ENCODE results near the gene SLC9C1. TPM values are rescaled to one million over a fixed set of nuclear protein-coding genes. Genes with fewer than 3 reads are reported as not detected.

Gene SLC9C1
- total RNA-seq, 1 experiment from 2014 or later, result 0.79 TPM

GRCh38 chr3:112124907-112125607 is 169.0 kb downstream of the SLC9C1 start:
- H4K20me1 ChIP-seq (ENCODE audit: insufficient read depth), result no peaks in the 10 kb centered on the region
- H3K9ac ChIP-seq (ENCODE audit: low read length), result no peak overlapping the region
- CTCF ChIA-PET, result interaction anchor here (0.7 kb wide), 1 partner anchor 13 kb away, joined by 3 read pairs; no protein-coding TSS in a partner anchor
- H3K9me3 ChIP-seq (ENCODE audit: control insufficient read depth in 1 of 2, insufficient read depth in 1 of 2, low read depth in 1 of 2, low read length in 2 of 2), result no peaks in the 10 kb centered on the region
- POLR2A ChIA-PET, result no interaction called here
- ATAC-seq, result no peak
- H3K27me3 ChIP-seq (ENCODE audit: insufficient read depth, low read length), result no peaks in the 10 kb centered on the region
- intact Hi-C loops (cut with micrococcal nuclease), result no loop called here
- no peak overlapping the region for H3K4me2 ChIP-seq (ENCODE audit: low read length)
- no peaks in the 10 kb centered on the region for H3K4me1 ChIP-seq (ENCODE audit: control insufficient read depth in 1 of 2, insufficient read depth in 2 of 2, low read length in 2 of 2)
- DNase-seq (ENCODE audit: low read depth, low spot score), result no peak
- H3K79me2 ChIP-seq (ENCODE audit: insufficient read depth, low read length), result no peaks in the 10 kb centered on the region
- no TSS peak for BruUV-seq (replicated peaks)
- H3K4me3 ChIP-seq (replicated peaks in 1 of 2; ENCODE audit: low read depth in 1 of 2, low read length in 2 of 2), result no peak overlapping the region
- no peak overlapping the region for H2AFZ ChIP-seq (ENCODE audit: low read depth, low read length, poor library complexity, severe bottlenecking)
- no peaks in the 10 kb centered on the region for H3K9me2 ChIP-seq (ENCODE audit: insufficient read depth)
- no peak overlapping the region for H3K27ac ChIP-seq (ENCODE audit: low read depth, low read length)
- H3K36me3 ChIP-seq (ENCODE audit: control insufficient read depth in 1 of 2, insufficient read depth in 2 of 2, low read length in 2 of 2), result peaks cover 4 to 7% of the 10 kb centered on the region in 2 experiments; a peak in 2 of 4 replicates
- TF ChIP-seq EZH2 (IDR thresholded peaks at IDR 0.05), result no peak
- TF ChIP-seq ZNF274 (IDR thresholded peaks at IDR 0.05; ENCODE audit: low read depth, low read length), result no peak
- no peak for TF ChIP-seq FOSL1 (IDR thresholded peaks at IDR 0.05; ENCODE audit: low read depth)
- no peak for TF ChIP-seq TCF7L2 (IDR thresholded peaks at IDR 0.05; ENCODE audit: borderline replicate concordance, extremely low read depth, insufficient read depth, insufficient read length)
- no peak for TF ChIP-seq JUND (IDR thresholded peaks at IDR 0.05)
- RAD21 ChIA-PET (ENCODE audit: low non-redundant PET in 1 of 2, low total read pairs in 2 of 2, uncharacterized antibody in 2 of 2, unreplicated experiment in 2 of 2), result no interaction called here

GRCh38 chr3:112123548-112123947 is 170.5 kb downstream of the SLC9C1 start:
- Histone ChIP-seq H4K20me1 (ENCODE audit: insufficient read depth) (no peaks in the 10 kb centered on the region), H3K9ac (ENCODE audit: low read length) (no peak overlapping the region), H3K4me2 (ENCODE audit: low read length) (no peak overlapping the region), H3K79me2 (ENCODE audit: insufficient read depth, low read length) (no peaks in the 10 kb centered on the region), H3K27ac (ENCODE audit: low read depth, low read length) (no peak overlapping the region), H2AFZ (ENCODE audit: low read depth, low read length, poor library complexity, severe bottlenecking) (no peak overlapping the region), H3K4me1 (ENCODE audit: control insufficient read depth in 1 of 2, insufficient read depth in 2 of 2, low read length in 2 of 2) (no peaks in the 10 kb centered on the region), H3K9me3 (ENCODE audit: control insufficient read depth in 1 of 2, insufficient read depth in 1 of 2, low read depth in 1 of 2, low read length in 2 of 2) (no peaks in the 10 kb centered on the region), H3K27me3 (ENCODE audit: insufficient read depth, low read length) (no peaks in the 10 kb centered on the region), H3K9me2 (ENCODE audit: insufficient read depth) (no peaks in the 10 kb centered on the region), H3K4me3 (replicated peaks in 1 of 2; ENCODE audit: low read depth in 1 of 2, low read length in 2 of 2) (no peak overlapping the region), H3K36me3 (ENCODE audit: control insufficient read depth in 1 of 2, insufficient read depth in 2 of 2, low read length in 2 of 2) (peaks cover 10% of the 10 kb centered on the region in 2 experiments; a peak in 2 of 4 replicates)
- ATAC-seq (no peak), DNase-seq (ENCODE audit: low read depth, low spot score) (no peak)
- ChIA-PET POLR2A (no interaction called here), CTCF (interaction anchor here (1.1 kb wide), 1 partner anchor 12 kb away, joined by 3 read pairs; no protein-coding TSS in a partner anchor), RAD21 (ENCODE audit: low non-redundant PET in 1 of 2, low total read pairs in 2 of 2, uncharacterized antibody in 2 of 2, unreplicated experiment in 2 of 2) (no interaction called here)
- intact Hi-C loops (cut with micrococcal nuclease), result no loop called here
- BruUV-seq (replicated peaks), result no TSS peak
- no peak for TF ChIP-seq RAD21 (IDR thresholded peaks at IDR 0.05; ENCODE audit: low read depth)
- TF ChIP-seq POLR2AphosphoS5 (IDR thresholded peaks at IDR 0.05; ENCODE audit: low read depth, low read length), result no peak
- TF ChIP-seq EZH2 (IDR thresholded peaks at IDR 0.05), result no peak
- TF ChIP-seq ZBTB33 (IDR thresholded peaks at IDR 0.05; ENCODE audit: extremely low read depth, insufficient replicate concordance, low read length), result no peak
- TF ChIP-seq REST (IDR thresholded peaks at IDR 0.05; ENCODE audit: low read depth), result no peak
- no peak for TF ChIP-seq CEBPB (IDR thresholded peaks at IDR 0.05; ENCODE audit: low read depth)
- no peak for TF ChIP-seq JUND (IDR thresholded peaks at IDR 0.05)
- no peak for TF ChIP-seq CBX3 (IDR thresholded peaks at IDR 0.05; ENCODE audit: low read depth)
- no peak for TF ChIP-seq SIN3A (IDR thresholded peaks at IDR 0.05; ENCODE audit: low read depth)
- TF ChIP-seq YY1 (IDR thresholded peaks at IDR 0.05; ENCODE audit: extremely low read depth, insufficient replicate concordance, low read depth, low read length), result no peak
- no peak for TF ChIP-seq FOSL1 (IDR thresholded peaks at IDR 0.05; ENCODE audit: low read depth)
- TF ChIP-seq POLR2A (IDR thresholded peaks at IDR 0.05; ENCODE audit: borderline replicate concordance, extremely low read depth, insufficient read depth, insufficient read length), result no peak
- no peak for TF ChIP-seq EZH2phosphoT487 (IDR thresholded peaks at IDR 0.05; ENCODE audit: borderline replicate concordance)

All from HCT116 (cell line).